ENCODE measurements around the gene HNRNPD.
"Not testable (repeated sequence)": the region's sequence is repeated elsewhere in the genome, so short reads cannot be mapped to it uniquely, and the experiment has no call there.

Gene HNRNPD

DNA sequence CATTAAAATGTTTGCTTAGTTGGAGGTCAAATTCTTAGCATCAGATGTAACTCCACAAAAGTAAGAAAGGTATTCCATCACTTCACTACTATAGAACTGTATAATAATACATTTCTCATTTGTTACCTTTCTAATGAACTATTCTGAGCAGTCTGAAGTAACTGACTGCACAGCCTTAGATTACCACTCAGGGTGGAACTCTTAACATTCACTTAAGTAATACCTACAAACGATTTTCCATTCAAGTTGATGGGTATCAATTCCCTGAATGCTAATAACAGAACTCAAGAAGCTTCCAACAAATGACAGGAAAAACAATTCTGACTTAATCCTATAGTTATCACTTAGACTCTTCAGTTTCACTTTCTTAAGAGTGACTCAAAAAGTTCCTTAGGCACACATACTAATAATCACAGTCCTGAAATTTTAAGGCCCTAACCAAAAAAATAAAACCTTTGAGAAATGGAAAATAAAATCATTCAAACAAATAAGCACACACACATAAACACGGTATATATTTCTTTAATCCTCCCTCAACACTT is 20.9 kb downstream of the HNRNPD start:
- no peak overlapping the region; the same call in 1 of the 2 replicates for H3K27ac ChIP-seq
- TF ChIP-seq CTCF (conservative IDR thresholded peaks at IDR 0.05; ENCODE audit: low read depth, low read length) = no peak

GRCh38 chr4:82352118-82352824 is 21.5 kb downstream of the HNRNPD start:
- Histone ChIP-seq H3K27me3 (ENCODE audit: insufficient read depth, low read depth) (no peaks in the 10 kb centered on the region), H3K4me3 (IDR thresholded peaks at IDR 0.05; ENCODE audit: insufficient read depth, low read depth, low read length) (no peak overlapping the region), H2AFZ (ENCODE audit: low read depth) (no peak overlapping the region), H3K9ac (no peak overlapping the region), H3K27ac (no peak overlapping the region; the same call in 1 of the 2 replicates), H3K4me1 (ENCODE audit: low read depth, poor library complexity, severe bottlenecking) (peaks cover 44% of the 10 kb centered on the region), H3K36me3 (ENCODE audit: insufficient read depth) (peaks cover 32% of the 10 kb centered on the region; the same call in 1 of the 2 replicates), H3K79me2 (ENCODE audit: insufficient read depth, low read depth) (peaks cover 48% of the 10 kb centered on the region; the same call in 1 of the 2 replicates), H3K4me2 (no peak overlapping the region), H4K20me1 (ENCODE audit: insufficient read depth) (peaks cover 45% of the 10 kb centered on the region)
- no peak for TF ChIP-seq CTCF (conservative IDR thresholded peaks at IDR 0.05; ENCODE audit: low read depth, low read length)

More for the DNA sequence above, 20.9 kb downstream of the HNRNPD start:
- H2AFZ ChIP-seq (ENCODE audit: low read depth) = no peak overlapping the region
- peaks cover 54% of the 10 kb centered on the region for H3K79me2 ChIP-seq (ENCODE audit: insufficient read depth, low read depth)
- peaks cover 51% of the 10 kb centered on the region for H4K20me1 ChIP-seq (ENCODE audit: insufficient read depth)
- no peak overlapping the region for H3K4me3 ChIP-seq (IDR thresholded peaks at IDR 0.05; ENCODE audit: insufficient read depth, low read depth, low read length)
- no peak overlapping the region for H3K9ac ChIP-seq
- H3K4me1 ChIP-seq (ENCODE audit: low read depth, poor library complexity, severe bottlenecking) = peaks cover 47% of the 10 kb centered on the region
- no peaks in the 10 kb centered on the region for H3K27me3 ChIP-seq (ENCODE audit: insufficient read depth, low read depth)
- no peak overlapping the region for H3K4me2 ChIP-seq
- peaks cover 33% of the 10 kb centered on the region; the same call in 1 of the 2 replicates for H3K36me3 ChIP-seq (ENCODE audit: insufficient read depth)

GRCh38 chr4:82346126-82346525 is 27.7 kb downstream of the HNRNPD start:
- no peaks in the 10 kb centered on the region for H3K27me3 ChIP-seq (ENCODE audit: insufficient read depth, low read depth)
- no peak overlapping the region for H3K27ac ChIP-seq
- H3K4me1 ChIP-seq (ENCODE audit: low read depth, poor library complexity, severe bottlenecking) = peaks cover 4% of the 10 kb centered on the region
- peaks cover 7% of the 10 kb centered on the region; the same call in 1 of the 2 replicates for H3K79me2 ChIP-seq (ENCODE audit: insufficient read depth, low read depth)
- H3K4me2 ChIP-seq = no peak overlapping the region
- no peak overlapping the region for H3K9ac ChIP-seq
- TF ChIP-seq CTCF (conservative IDR thresholded peaks at IDR 0.05; ENCODE audit: low read depth, low read length) = no peak
- 0 out of 2 replicates have a peak, but pooled peaks cover 5% of the 10 kb centered on the region for H4K20me1 ChIP-seq (ENCODE audit: insufficient read depth)
- H3K4me3 ChIP-seq (IDR thresholded peaks at IDR 0.05; ENCODE audit: insufficient read depth, low read depth, low read length) = no peak overlapping the region
- H2AFZ ChIP-seq (ENCODE audit: low read depth) = no peak overlapping the region
- no peaks in the 10 kb centered on the region for H3K36me3 ChIP-seq (ENCODE audit: insufficient read depth)

DNA sequence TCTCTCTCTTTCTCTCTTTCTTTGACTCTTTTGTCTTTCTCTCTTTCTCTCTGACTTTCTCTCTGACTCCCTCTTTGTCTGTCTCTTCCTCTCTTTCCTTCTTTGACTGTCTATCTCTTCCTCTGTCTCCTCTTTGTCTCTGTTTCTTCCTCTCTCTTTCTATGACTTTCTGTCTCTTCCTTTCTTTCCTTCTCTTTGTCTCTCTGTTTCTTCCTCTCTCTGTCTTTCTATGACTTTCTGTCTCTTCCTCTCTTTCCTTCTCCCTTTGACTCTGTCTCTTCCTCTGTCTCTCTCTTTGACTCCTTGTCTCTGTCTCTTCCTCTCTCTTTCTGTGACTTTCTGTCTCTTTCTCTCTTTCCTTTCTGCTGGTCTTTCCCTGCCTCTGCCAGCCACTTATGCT is 38.7 kb downstream of the HNRNPD start:
- Histone ChIP-seq H3K27ac (no peak overlapping the region), H2AFZ (ENCODE audit: low read depth) (no peak overlapping the region), H3K36me3 (ENCODE audit: insufficient read depth) (no peaks in the 10 kb centered on the region), H3K4me1 (ENCODE audit: low read depth, poor library complexity, severe bottlenecking) (no peaks in the 10 kb centered on the region), H3K79me2 (ENCODE audit: insufficient read depth, low read depth) (no peaks in the 10 kb centered on the region), H3K9ac (no peak overlapping the region), H3K27me3 (ENCODE audit: insufficient read depth, low read depth) (no peaks in the 10 kb centered on the region), H4K20me1 (ENCODE audit: insufficient read depth) (no peaks in the 10 kb centered on the region), H3K4me3 (IDR thresholded peaks at IDR 0.05; ENCODE audit: insufficient read depth, low read depth, low read length) (no peak overlapping the region), H3K4me2 (no peak overlapping the region)
- TF ChIP-seq CTCF (conservative IDR thresholded peaks at IDR 0.05; ENCODE audit: low read depth, low read length) = no peak

GRCh38 chr4:82333641-82334040 is 40.1 kb downstream of the HNRNPD start:
- not testable (repeated sequence) for H3K4me2 ChIP-seq; H3K36me3 ChIP-seq (ENCODE audit: insufficient read depth); H4K20me1 ChIP-seq (ENCODE audit: insufficient read depth); H3K4me3 ChIP-seq (IDR thresholded peaks at IDR 0.05; ENCODE audit: insufficient read depth, low read depth, low read length); H3K27ac ChIP-seq; H3K9ac ChIP-seq; H3K4me1 ChIP-seq (ENCODE audit: low read depth, poor library complexity, severe bottlenecking); H3K79me2 ChIP-seq (ENCODE audit: insufficient read depth, low read depth); H3K27me3 ChIP-seq (ENCODE audit: insufficient read depth, low read depth); H2AFZ ChIP-seq (ENCODE audit: low read depth)
